T47D (cell line): ENCODE results near the gene RLF.
"Not testable (repeated sequence)": the region's sequence is repeated elsewhere in the genome, so short reads cannot be mapped to it uniquely, and the experiment has no call there.

Experiments
- DNase-seq, 2 experiments: peaks; one replicate each; pipeline versions ENCODE4 v3.0.0 to v3.0.0-alpha.2; 2011 to 2012; ENCODE audit warnings: low read depth in 1 of 2, low spot score in 1 of 2
- JUND ChIP-seq: IDR thresholded peaks from 2 replicates; pipeline ENCODE4 v1.6.1; 2012; ENCODE audit warnings: low read depth
- in situ Hi-C: cut with HindIII; loops from 2 replicates; pipeline ENCODE4 v1.10.0; 2016; ENCODE audit warnings: low sequenced_read_pairs, low pct_unique_long_range_greater_than_20kb

The RLF gene

GRCh38 chr1:40143891-40144575 is 17.2 kb upstream of the RLF start:
- DNase-seq = peak in 1 of 2 experiments; percentile 86
- TF ChIP-seq JUND = no peak
- in situ Hi-C loops = no loop called here

- in situ Hi-C loops = no loop called here
Measured at GRCh38 chr1:40151457-40152079, 9.6 kb upstream of the RLF start.

GRCh38 chr1:40153073-40153770 is 8.0 kb upstream of the RLF start:
- in situ Hi-C loops = no loop called here
- DNase-seq = peak in 1 of 2 experiments; percentile 59
- TF ChIP-seq JUND = no peak

More at GRCh38 chr1:40151457-40152079, 9.6 kb upstream of the RLF start:
- no peak for TF ChIP-seq JUND
- DNase-seq = no peak

- no peak for TF ChIP-seq JUND
- in situ Hi-C loops = no loop called here
Measured at GRCh38 chr1:40155135-40155534, 6.1 kb upstream of the RLF start.

GRCh38 chr1:40155910-40156309 is 5.3 kb upstream of the RLF start:
- no peak for TF ChIP-seq JUND
- peak in 1 of 2 experiments; percentile 33 for DNase-seq
- in situ Hi-C loops = no loop called here

More at GRCh38 chr1:40155135-40155534, 6.1 kb upstream of the RLF start:
- no peak for DNase-seq

- TF ChIP-seq JUND = no peak
- DNase-seq = no peak
- in situ Hi-C loops = no loop called here
Measured at GRCh38 chr1:40160806-40161124, 422 bp upstream of the RLF start.

- in situ Hi-C loops = no loop called here
- peak in 1 of 2 experiments; percentile 31 for DNase-seq
Measured at GRCh38 chr1:40161888-40162397, 756 bp downstream of the RLF start.

GRCh38 chr1:40162753-40163441 is 1.7 kb downstream of the RLF start:
- no peak for DNase-seq
- no peak for TF ChIP-seq JUND
- in situ Hi-C loops = no loop called here

More at GRCh38 chr1:40161888-40162397, 756 bp downstream of the RLF start:
- no peak for TF ChIP-seq JUND

- in situ Hi-C loops = no loop called here
- TF ChIP-seq JUND = no peak
- no peak for DNase-seq
Measured at GRCh38 chr1:40167317-40167716, 6.1 kb downstream of the RLF start.

GRCh38 chr1:40171036-40171435 is 9.8 kb downstream of the RLF start:
- in situ Hi-C loops = no loop called here
- DNase-seq = no peak
- no peak for TF ChIP-seq JUND

GRCh38 chr1:40174788-40175187 is 13.6 kb downstream of the RLF start:
- in situ Hi-C loops = no loop called here
- DNase-seq = no peak
- no peak for TF ChIP-seq JUND

- in situ Hi-C loops, DNase-seq: not testable (repeated sequence)
Measured at GRCh38 chr1:40176989-40177388, 15.8 kb downstream of the RLF start.
